Neural cell (in vitro differentiated cells): ENCODE data around the gene TDRD10. TPM values are rescaled to one million over a fixed set of nuclear protein-coding genes. Genes with fewer than 3 reads are reported as not detected.

Source experiments
- H2AFZ ChIP-seq: fragments of 200-600, 300-800 bp; sonication (generic), shearing (Covaris generic); 2 replicates; pipeline ENCODE4 v1.6.0; 2014; ENCODE audit warnings: low read depth, mild to moderate bottlenecking, antibody characterized with exemption, low read length, moderate library complexity
- H3F3A ChIP-seq: fragments of 200-600 bp; shearing (Covaris generic); 2 replicates; pipeline ENCODE4 v1.6.1; 2016; ENCODE audit warnings: mild to moderate bottlenecking, moderate library complexity, mixed read lengths, antibody characterized with exemption, low read length; ENCODE audit not compliant: insufficient read depth, poor library complexity, severe bottlenecking
- H3K27ac ChIP-seq: fragments of 200-600, 300-800 bp; sonication (generic), shearing (Covaris generic); 2 replicates; pipeline ENCODE4 v1.5.1; 2014; ENCODE audit warnings: mild to moderate bottlenecking, low read length, moderate library complexity
- H3K27me3 ChIP-seq: fragments of 300-800, 200-600 bp; sonication (generic), shearing (Covaris generic); 2 replicates; pipeline ENCODE4 v1.6.0; 2014; ENCODE audit warnings: mild to moderate bottlenecking, low read depth, low read length, moderate library complexity; ENCODE audit not compliant: insufficient read depth
- H3K36me3 ChIP-seq: fragments of 300-800, 200-600 bp; sonication (generic), shearing (Covaris generic); 2 replicates; pipeline ENCODE4 v1.5.1; 2014; ENCODE audit warnings: mild to moderate bottlenecking, antibody characterized with exemption, low read length, moderate library complexity; ENCODE audit not compliant: insufficient read depth
- H3K4me2 ChIP-seq: fragments of 300-800, 200-600 bp; sonication (generic), shearing (Covaris generic); 2 replicates; pipeline ENCODE4 v1.6.0; 2014; ENCODE audit warnings: mild to moderate bottlenecking, low read length
- H3K4me3 ChIP-seq: fragments of 300-800, 200-600 bp; sonication (generic), shearing (Covaris generic); 2 replicates; pipeline ENCODE4 v1.5.1; 2014; ENCODE audit warnings: mild to moderate bottlenecking, low read length, moderate library complexity
- H3K79me2 ChIP-seq: fragments of 200-600 bp; shearing (Covaris generic); replicated peaks from 2 replicates; pipeline ENCODE4 v1.6.0; 2014; ENCODE audit warnings: mild to moderate bottlenecking, low read length, moderate library complexity; ENCODE audit not compliant: insufficient read depth
- H3K9ac ChIP-seq: fragments of 300-800, 200-600 bp; sonication (generic), shearing (Covaris generic); 2 replicates; pipeline ENCODE4 v1.6.1; 2016; ENCODE audit warnings: mild to moderate bottlenecking, low read length, mixed read lengths
- H3K9me2 ChIP-seq: fragments of 200-600 bp; shearing (Covaris generic); 2 replicates; pipeline ENCODE4 v1.6.1; 2016; ENCODE audit warnings: mild to moderate bottlenecking, low read length, mixed read lengths; ENCODE audit not compliant: insufficient read depth
- H3K9me3 ChIP-seq: fragments of 200-600, 300-800 bp; sonication (generic), shearing (Covaris generic); 2 replicates; pipeline ENCODE4 v1.6.1; 2016; ENCODE audit warnings: mild to moderate bottlenecking, mixed run types, low read length, moderate library complexity, mixed read lengths
- H4K20me1 ChIP-seq: fragments of 200-600 bp; shearing (Covaris generic); 2 replicates; pipeline ENCODE4 v1.6.1; 2016; ENCODE audit warnings: mild to moderate bottlenecking, mixed run types; ENCODE audit not compliant: insufficient read depth
- CTCF ChIP-seq: fragments of 450-650 bp; IDR thresholded peaks from 2 replicates; pipeline ENCODE4 v1.5.1; 2014; ENCODE audit warnings: antibody characterized with exemption, mild to moderate bottlenecking, moderate library complexity; ENCODE audit not compliant: poor library complexity, severe bottlenecking
- EP300 ChIP-seq: fragments of 450-650 bp; conservative IDR thresholded peaks from 2 replicates; pipeline ENCODE4 v1.6.1; 2014; ENCODE audit warnings: antibody characterized with exemption, mild to moderate bottlenecking, moderate library complexity; ENCODE audit not compliant: poor library complexity, severe bottlenecking
- EZH2 ChIP-seq: fragments of 200-600, 300-800 bp; shearing (Covaris generic), sonication (generic); IDR thresholded peaks from 2 replicates; pipeline ENCODE4 v1.6.1; 2014; ENCODE audit warnings: antibody characterized with exemption, low read length, borderline replicate concordance, mild to moderate bottlenecking; ENCODE audit not compliant: insufficient read depth, poor library complexity, severe bottlenecking
- MXI1 ChIP-seq: fragments of 450-650 bp; conservative IDR thresholded peaks from 2 replicates; pipeline ENCODE4 v1.6.1; 2014; ENCODE audit warnings: antibody characterized with exemption, mild to moderate bottlenecking; ENCODE audit not compliant: poor library complexity, severe bottlenecking
- POLR2AphosphoS5 ChIP-seq: IDR thresholded peaks from 2 replicates; pipeline ENCODE4 v1.6.1; 2012
- RAD21 ChIP-seq: fragments of 450-650 bp; conservative IDR thresholded peaks from 2 replicates; pipeline ENCODE4 v1.6.1; 2014; ENCODE audit warnings: antibody characterized with exemption, mild to moderate bottlenecking, moderate library complexity
- REST ChIP-seq: IDR thresholded peaks from 2 replicates; pipeline ENCODE4 v1.6.1; 2012; ENCODE audit warnings: borderline replicate concordance
- SMC3 ChIP-seq: fragments of 450-650 bp; conservative IDR thresholded peaks from 2 replicates; pipeline ENCODE4 v1.6.1; 2014; ENCODE audit warnings: antibody characterized with exemption, mild to moderate bottlenecking, moderate library complexity; ENCODE audit not compliant: poor library complexity
- TAF1 ChIP-seq: IDR thresholded peaks from 2 replicates; pipeline ENCODE4 v1.6.1; 2012; ENCODE audit warnings: low read depth
- polyA plus RNA-seq: library from polyadenylated mRNA; depleted of rRNA; stranded (reverse); fragments of >200 nt; gene quantifications from 2 replicates; pipeline ENCODE4 v1.2.3, GENCODE V29; 2014

TDRD10 gene
- polyA plus RNA-seq, 1 donor from 2014 or later: not detected

GRCh38 chr1:154548028-154548427, 46.0 kb downstream of the TDRD10 start:
- no peaks in the 10 kb centered on the region for H4K20me1 ChIP-seq
- H3K36me3 ChIP-seq: no peaks in the 10 kb centered on the region
- H3F3A ChIP-seq: no peaks in the 10 kb centered on the region
- no peaks in the 10 kb centered on the region for H3K9me2 ChIP-seq
- H3K27me3 ChIP-seq: no peaks in the 10 kb centered on the region
- H3K4me3 ChIP-seq: no peak overlapping the region
- no peaks in the 10 kb centered on the region for H3K9me3 ChIP-seq
- TF ChIP-seq POLR2AphosphoS5: no peak
- TF ChIP-seq CTCF: no peak
- no peak overlapping the region for H3K27ac ChIP-seq
- no peak overlapping the region for H3K9ac ChIP-seq
- H3K79me2 ChIP-seq: no peaks in the 10 kb centered on the region
- H2AFZ ChIP-seq: no peak overlapping the region
- no peak overlapping the region for H3K4me2 ChIP-seq

GRCh38 chr1:154549202-154549770, 47.3 kb downstream of the TDRD10 start:
- TF ChIP-seq POLR2AphosphoS5: no peak
- no peak for TF ChIP-seq EZH2
- no peak for TF ChIP-seq SMC3
- no peak for TF ChIP-seq MXI1
- TF ChIP-seq TAF1: no peak
- TF ChIP-seq EP300: no peak
- TF ChIP-seq REST: no peak
- no peak for TF ChIP-seq CTCF
- TF ChIP-seq RAD21: no peak
- Histone ChIP-seq H3K4me2 (no peak overlapping the region), H3K9me3 (no peaks in the 10 kb centered on the region), H3K27ac (no peak overlapping the region), H3K36me3 (peaks cover 5% of the 10 kb centered on the region), H3F3A (no peaks in the 10 kb centered on the region), H4K20me1 (no peaks in the 10 kb centered on the region), H3K4me3 (peak overlapping the region; percentile 51), H3K9ac (no peak overlapping the region), H2AFZ (no peak overlapping the region), H3K27me3 (no peaks in the 10 kb centered on the region), H3K9me2 (no peaks in the 10 kb centered on the region), H3K79me2 (no peaks in the 10 kb centered on the region)
